ELR (cell line): ENCODE results near the gene POLE.
A peak's percentile ranks its signal among the peaks of the same experiment; 100 is the strongest.

ENCODE experiments used
- DNase-seq: peaks from one replicate; pipeline ENCODE4 v3.0.0-alpha.2; 2015; ENCODE audit warnings: low read depth

The POLE gene, protein sequence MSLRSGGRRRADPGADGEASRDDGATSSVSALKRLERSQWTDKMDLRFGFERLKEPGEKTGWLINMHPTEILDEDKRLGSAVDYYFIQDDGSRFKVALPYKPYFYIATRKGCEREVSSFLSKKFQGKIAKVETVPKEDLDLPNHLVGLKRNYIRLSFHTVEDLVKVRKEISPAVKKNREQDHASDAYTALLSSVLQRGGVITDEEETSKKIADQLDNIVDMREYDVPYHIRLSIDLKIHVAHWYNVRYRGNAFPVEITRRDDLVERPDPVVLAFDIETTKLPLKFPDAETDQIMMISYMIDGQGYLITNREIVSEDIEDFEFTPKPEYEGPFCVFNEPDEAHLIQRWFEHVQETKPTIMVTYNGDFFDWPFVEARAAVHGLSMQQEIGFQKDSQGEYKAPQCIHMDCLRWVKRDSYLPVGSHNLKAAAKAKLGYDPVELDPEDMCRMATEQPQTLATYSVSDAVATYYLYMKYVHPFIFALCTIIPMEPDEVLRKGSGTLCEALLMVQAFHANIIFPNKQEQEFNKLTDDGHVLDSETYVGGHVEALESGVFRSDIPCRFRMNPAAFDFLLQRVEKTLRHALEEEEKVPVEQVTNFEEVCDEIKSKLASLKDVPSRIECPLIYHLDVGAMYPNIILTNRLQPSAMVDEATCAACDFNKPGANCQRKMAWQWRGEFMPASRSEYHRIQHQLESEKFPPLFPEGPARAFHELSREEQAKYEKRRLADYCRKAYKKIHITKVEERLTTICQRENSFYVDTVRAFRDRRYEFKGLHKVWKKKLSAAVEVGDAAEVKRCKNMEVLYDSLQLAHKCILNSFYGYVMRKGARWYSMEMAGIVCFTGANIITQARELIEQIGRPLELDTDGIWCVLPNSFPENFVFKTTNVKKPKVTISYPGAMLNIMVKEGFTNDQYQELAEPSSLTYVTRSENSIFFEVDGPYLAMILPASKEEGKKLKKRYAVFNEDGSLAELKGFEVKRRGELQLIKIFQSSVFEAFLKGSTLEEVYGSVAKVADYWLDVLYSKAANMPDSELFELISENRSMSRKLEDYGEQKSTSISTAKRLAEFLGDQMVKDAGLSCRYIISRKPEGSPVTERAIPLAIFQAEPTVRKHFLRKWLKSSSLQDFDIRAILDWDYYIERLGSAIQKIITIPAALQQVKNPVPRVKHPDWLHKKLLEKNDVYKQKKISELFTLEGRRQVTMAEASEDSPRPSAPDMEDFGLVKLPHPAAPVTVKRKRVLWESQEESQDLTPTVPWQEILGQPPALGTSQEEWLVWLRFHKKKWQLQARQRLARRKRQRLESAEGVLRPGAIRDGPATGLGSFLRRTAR (N-terminal part only)

DNA sequence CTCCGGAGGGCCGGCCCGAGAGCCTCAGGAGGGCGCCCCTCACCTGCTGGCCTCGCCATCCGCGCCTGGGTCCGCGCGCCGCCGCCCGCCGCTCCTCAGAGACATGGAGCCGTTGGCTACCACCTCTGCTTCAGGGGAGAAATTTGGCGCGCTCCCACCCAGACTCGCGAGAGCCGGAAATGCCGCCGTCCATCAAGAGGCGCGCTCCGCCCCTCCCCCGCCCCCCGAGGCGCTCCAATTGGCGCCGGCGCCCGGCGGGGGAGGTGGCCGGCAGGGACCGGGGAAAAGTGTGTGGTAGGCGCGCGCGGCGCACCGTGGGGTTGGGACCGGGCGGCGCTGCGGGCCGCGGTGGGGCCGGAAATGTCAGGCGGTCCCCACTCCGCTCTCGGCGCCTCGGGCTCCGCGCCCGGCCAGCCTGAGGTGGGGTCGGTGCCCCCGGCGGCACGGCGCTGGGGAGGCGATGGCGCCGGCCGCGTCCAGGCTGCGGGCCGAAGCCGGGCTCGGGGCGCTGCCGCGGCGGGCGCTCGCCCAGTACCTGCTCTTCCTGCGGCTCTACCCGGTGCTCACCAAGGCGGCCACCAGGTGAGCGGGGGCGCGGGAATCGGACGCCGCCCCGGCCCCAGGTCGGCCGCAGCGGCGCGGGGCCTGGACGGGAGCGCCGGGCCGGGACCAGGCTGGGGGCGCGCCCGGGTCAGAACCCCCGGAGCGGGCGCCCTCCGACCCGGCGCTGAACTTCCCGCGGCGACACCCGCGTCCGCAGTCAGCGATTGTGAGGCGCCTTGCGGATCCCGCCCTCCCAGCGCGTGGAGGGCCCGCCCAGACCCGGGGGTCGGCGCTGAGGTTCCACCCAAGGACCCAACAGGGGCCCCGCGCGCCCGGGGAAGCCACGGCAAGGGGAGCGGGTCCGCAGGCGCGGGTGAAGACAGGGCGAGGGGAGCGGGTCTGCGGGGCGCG, at the start of gene POLE, which contains the start of gene PXMP2:
Gene POLE (minus strand): TSS at position 132 of the 954 bp plus-strand sequence. CDS start 27 bp downstream, at position 105.
Gene PXMP2 (plus strand): TSS at position 377 of the 954 bp plus-strand sequence. CDS start 84 bp downstream, at position 461.
- DNase-seq, result peak; percentile 96

DNA sequence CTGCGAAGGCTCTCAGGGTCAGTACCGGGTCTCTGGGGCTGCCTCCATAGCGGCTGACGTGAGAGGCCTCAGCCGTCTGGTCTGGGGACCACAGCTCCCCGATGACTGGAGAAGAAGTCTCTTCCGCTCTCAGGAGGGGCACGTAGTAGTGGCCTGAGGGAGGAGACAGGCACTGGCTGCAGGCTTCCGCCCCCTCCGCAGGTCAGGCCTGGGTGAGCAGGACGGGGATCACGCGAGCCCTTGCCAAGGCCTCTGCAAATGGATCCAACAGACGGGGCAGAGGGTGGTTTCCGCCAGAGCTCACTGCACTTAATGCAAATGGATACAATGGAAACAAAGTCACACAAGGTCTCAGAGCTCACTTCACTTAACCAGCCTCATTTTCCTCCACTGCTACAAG, 49.8 kb upstream of the POLE start:
- no peak for DNase-seq

DNA sequence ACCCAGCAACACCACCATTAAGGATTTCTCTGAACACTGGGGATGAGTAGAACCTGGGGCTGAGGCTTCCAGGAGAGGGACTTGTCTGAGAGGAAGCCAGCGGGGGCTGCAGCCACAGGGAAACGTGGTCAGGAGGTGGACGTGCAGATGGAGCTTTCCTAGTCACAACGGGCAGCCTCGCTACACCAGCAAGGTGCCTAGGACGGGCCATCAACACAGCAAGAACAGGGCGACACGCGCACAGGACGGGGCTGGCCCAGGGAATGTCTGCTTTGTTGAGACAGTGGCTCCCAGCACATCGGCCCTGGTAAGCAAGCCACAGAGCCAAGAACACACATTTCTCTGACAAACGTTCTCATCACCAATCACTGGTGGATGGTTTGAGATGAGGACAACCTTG, 49.2 kb upstream of the POLE start:
- no peak for DNase-seq

DNA sequence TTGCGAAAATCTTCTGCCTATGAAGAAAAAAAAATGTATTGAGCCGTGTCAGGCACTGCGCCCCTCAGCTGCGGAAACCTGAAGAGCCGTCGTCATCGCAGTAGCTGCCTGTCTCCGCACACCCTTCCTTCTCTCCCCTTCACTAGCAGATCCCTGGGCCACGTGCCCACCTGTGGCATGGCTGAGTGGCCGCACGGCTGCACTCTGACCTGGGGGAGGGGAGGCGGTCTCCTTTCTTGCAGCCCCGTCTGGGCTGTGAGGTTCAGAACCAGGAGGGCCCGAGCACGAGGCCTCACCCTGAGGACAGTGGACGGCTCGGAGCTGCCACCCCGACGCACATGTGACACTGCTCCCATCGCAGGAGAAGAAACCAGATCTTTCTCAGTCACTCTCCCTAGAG, 48.4 kb upstream of the POLE start:
- DNase-seq, result no peak

DNA sequence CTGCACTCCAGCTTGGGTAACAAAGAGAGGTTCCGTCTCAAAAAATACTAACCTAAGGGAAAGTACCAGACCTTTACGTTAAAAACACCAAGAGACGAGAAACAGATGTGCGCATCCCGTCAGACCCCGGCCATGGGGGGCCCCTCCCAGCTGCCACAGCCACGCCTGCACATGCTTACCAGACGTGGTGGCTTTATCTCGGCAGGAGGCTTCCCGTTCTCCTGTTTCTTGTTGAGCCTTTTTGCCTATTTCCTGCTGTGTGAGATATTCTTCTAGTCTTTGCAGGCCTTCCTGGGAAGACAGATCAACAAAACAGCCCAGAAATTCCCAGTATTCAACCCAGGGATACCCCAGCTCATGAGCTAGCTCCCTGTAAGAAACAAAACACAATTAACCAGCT, 47.1 kb upstream of the POLE start:
- DNase-seq, result no peak

DNA sequence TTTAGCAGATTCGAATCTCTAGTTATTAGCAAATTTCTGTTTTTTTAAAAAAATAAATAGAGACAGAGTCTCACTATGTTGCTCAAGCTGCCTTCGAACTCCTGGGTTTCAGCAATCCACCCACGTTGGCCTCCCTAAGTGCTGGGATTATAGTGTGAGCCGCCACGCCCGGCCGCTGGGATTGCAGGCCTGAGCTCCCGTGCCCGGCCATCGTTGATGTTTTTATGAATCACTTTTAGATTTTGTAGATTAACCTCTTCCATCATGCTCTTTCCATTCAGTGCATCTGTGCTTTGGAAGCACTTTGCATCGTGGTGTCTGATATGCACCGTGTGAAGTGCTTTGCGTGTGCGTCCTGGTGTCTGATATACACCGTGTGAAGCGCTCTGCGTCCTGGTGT, 44.4 kb upstream of the POLE start:
- DNase-seq, result no peak

DNA sequence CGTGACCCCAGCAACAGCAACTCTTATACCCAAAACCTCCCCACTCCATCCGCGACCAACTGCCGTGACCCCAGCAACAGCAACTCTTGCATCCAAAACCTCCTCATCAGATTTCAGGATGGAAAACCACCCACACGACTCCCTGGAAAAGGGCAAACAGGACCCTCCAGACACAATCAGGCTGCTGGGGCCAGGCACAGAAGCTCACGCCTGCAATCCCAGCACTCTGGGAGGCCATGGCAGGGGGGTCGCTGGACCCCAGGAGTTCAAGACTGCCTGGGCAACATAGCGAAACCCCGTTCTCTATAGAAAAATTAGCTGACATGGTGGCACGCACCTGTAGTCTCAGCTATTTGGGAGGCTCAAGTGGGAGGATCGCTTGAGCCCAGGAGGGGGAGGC, 43.2 kb upstream of the POLE start:
- no peak for DNase-seq

DNA sequence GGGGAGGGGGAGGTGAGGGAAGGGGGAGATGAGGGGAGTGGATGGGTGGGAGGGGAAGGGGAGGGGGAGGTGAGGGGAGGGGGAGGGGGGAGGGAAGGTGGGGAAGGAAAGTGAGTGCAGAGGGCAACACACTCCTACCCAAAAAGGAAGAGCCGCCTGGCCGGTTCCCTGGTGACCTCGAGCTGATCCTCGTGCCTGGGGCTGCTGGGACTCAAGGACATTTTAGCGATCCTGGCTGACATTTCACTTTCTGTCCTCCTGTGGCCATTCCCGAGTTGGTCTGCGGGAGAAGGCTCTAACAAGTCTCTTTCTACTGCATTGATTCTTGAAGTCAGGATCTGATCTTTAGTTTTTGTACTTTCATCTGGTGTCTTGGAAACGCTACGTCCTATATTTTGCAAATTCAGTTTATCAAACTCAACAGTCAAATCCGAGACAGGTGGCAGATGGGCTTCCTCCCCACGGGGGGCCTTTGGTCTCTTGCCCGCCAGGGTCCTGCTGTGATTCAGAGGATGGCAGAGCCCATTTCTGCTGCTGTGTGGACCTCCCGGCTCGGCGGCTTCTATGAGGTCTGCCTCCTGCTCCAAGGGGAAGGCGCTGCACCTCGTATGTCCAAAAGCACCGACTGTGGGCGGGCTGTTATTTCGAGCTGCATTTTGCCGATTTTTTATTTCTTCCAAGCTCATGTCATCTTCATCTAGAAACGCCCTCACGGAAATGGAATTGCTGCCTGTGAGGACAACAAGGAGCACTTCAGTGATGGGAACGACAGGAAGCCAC, 42.6 kb upstream of the POLE start:
- DNase-seq, result peak; percentile 50

DNA sequence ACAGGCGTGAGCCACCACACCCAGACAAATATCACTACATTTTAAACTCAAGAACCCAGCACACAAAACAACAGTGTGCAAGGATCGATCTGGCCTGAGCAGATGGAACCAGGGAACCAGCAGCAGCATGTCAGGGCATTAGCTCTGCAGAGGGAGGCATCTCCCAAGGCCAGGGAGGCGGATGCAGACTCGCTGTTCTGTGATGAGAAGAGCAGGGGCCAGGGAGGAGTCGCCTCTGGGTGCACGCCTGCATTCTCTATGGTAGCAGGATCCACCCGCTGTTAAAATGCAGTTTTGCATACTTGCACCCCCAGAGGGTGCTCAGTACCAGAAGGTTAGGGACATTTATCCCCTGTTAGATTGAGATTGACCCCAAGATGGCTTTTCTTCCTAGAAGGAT, 41.4 kb upstream of the POLE start:
- DNase-seq, result no peak

DNA sequence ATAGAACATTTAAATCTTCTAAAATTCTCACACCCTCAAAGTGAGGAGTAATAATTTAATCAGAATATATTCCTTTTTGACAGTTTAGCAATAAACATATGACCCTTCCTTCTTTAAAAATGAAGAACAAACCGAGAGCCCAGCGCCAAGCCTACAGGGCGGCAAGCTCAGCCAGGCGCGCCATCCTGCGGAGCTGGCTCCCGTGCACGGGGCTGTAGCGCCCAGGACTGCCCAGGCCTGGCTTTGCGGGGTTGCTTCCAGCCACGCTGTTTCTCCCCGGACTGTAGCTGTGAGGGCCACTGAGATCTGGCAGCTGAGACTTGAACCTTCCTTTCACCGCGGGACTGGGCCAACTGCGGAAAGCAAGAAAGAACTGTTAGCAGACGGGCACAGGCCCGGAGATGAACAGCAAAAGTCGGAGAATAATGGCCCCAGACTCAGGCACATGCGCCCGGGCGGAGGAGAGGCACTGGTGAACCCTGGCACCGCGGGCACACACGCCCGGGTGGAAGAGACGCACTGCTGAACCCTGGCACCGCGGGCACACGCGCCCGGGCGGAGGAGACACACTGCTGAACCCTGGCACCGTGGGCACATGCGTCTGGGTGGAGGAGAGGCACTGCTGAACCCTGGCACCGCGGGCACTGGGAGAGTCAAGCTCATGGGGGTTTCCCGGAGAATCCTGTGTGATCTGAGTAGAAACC, 40.1 kb upstream of the POLE start:
- no peak for DNase-seq

DNA sequence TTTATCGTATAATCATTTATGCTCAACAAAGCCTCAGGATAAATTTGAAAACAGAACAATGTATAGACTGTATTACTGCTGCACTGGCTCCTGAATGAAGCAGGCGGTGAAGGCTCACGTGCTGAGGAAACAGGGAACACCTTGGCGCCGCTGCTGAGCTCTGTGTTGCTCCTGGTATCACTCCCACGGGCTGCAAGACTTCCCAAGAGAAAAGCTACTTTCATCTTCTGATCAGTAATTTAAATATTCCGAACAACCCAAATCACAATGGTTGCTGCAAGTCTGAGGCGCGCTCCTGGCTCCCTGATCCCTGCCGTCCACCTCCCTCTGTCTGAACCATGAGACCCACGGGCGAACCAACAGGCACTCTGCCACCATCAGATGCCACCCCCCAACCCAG, 39.2 kb upstream of the POLE start:
- DNase-seq, result no peak

DNA sequence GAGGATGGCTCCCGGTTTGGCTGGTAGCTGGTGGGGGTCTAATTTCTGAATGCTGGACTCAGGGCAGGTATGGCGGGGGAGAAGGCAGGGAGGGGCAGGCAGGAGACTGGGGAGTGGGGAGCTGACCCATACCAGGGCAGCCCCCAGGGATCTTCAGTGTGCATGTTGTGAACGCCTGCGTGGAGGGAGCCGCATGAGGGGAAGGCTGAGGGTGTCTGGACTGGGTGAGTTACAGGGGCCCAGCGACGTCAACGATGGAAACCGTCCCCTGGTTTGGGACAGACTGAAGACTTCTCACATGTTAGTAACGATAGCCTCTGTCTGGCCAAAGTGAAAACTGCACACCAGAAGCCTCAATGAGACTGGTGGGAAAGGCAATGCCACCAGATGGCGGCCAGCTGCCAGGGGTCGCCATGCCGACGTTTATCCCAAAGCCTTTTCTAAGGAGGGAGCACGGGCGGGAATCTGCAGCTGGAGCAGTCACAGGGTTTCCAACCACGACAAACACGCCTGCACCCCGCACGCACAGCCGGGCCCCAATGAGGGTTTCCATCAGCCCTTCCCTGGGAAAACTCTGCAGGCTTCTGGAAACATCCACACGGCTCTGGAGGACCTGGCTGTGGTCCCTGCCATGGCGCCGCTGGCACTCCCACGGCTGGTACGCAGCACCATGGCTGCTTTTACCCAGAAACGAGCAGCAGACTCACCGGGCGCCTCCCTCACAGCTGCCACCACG, 37.5 kb upstream of the POLE start:
- no peak for DNase-seq

DNA sequence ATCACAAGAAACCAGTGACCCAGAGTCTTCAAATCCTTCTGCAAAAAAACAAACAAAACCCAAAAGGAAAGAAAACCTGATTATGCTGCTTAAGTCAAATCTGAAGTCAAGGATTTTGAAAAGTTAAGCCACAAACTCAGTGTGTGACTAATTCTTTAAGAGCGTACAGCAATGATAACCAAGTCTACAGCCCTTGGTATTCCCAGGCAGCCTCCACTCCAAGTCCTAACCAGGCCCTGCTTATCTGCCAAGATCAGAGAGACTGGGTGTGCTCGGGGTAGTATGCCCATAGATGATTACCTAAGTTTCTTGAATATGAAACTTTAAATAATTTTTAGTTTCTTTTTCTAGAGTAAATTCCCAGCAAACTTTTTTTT, 36.6 kb upstream of the POLE start:
- DNase-seq, result peak; percentile 44

DNA sequence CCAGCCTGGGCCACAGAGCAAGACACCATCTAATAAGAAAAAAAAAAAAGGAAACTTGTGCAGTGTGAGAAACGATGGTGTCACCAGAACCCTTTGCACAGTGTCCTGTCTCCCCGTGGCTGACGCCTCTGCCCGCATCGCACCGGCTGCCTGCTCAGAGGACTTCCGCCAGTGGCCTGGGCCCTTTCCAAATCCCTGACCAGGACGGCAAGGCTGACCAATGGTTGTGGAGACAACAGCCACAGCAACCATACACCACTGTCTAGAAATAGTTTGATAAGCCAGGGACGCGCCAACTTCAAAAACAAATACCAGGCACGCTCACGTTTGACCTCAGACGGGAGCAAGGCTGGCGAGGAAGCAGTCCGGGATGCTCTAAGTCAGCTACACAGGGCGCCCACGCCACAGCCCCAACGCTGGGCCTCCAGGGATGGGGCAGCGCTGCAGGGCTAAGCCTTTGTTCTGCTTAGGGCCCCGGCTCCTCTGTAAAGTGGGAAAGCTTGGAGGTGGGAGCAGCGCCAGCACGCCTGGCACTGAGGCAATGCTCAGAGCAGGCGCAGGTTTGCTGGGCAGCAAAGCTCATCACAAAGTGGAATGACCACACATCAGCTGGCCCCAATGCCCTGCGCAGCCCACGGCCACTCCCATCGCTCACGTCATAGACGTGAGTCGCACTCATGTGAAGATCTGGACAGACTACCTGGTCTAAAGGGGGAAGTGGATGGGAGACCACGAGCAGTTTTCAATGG, 36.0 kb upstream of the POLE start:
- DNase-seq, result peak; percentile 46

DNA sequence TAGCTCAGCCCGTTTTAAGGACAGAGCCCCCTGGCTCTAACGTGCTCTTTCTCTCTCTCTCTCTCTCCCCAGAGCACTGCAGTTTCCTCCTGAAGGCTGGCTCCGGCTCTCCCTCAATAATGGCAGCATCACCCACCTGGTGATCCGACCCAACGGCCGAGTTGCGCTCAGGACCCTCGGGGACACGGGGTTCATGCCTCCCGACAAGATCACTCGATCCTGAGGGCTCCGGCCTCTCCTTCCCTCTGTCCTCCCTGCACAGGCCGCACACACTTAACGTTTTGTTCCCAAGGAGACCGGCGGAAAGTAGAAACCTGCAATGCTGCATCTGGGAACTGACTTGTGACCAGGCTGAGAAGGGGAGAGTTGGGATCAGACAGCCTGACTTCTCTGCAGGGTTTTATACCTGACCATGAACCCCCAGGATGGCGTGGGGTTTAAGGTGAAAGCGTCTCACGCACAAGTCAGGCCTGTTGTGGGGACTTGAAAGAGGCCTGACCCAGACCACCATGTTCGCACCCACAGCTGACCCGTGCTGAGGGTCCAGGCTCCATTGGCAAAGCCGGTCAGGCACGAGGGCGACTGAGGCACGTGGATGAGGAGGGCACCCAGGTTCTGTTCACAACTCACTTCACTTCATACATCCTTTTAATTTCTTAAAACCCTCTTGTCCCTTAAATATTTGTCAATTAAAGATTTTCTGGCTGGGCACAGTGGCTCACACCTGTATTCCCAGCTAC, 33.6 kb upstream of the POLE start:
- no peak for DNase-seq

DNA sequence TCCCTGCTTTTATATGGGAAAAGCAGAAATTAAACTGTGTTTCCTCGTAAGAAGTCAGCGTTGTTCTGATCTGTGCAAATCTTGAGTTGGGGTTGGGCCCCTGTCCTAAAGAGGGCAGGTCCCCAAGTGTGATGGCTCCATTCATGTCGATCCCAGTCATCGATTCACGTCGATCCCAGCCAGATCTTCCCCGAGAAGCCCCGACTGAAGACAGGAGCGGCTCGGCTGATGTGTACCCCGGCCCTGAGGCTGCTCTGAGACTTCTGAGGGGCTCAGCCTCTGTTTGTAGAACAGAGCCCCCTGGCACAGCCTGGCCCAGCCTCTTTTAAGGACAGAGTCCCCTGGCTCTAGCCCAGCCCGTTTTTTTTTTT, 32.8 kb upstream of the POLE start:
- DNase-seq, result no peak

DNA sequence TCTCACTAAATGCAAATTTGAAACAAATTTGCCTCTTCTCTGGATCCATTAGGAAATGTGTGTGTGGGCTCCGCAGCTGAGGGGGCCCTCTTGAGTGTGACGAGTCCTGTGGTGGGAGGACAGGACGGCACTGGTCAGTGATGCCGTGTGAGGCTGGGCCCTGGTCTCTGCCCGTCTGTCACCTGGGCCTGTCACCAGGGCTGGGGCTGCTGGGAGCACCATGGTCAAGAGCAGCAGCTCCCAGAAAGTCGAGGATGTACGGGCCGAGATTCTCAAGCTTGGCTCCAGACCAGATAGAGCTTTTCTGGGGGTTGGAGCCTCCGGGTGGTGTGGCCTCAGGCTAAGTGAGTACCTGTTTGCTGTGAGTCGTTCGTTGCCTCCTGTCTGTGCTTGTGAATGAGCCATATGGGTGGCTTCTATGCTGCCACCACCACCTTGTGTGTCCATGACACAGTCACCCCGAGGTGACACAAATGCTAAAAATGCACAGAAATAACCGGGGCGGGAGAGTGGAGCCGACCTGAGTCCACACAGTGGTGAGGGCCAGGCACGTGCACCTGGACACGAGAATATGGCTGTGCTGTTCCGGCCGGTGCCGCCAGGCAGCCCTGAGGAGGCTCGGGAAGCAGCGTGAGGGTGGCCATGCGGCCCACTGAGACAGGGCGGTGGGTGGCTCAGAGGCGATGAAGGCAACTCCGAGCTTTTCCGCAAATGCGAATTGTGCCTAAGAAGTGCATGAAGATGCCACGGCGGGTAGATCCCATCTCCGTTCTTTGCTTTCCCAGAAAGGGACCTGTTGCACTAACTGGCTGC, 32.2 kb upstream of the POLE start:
- DNase-seq, result peak; percentile 55
